Fibroblast of skin of right quadriceps (primary cell): ENCODE data around the gene PSD2.

Experiments
- DNase-seq: peaks from one replicate; pipeline ENCODE4 v3.0.0-alpha.2; 2013

Gene PSD2

DNA sequence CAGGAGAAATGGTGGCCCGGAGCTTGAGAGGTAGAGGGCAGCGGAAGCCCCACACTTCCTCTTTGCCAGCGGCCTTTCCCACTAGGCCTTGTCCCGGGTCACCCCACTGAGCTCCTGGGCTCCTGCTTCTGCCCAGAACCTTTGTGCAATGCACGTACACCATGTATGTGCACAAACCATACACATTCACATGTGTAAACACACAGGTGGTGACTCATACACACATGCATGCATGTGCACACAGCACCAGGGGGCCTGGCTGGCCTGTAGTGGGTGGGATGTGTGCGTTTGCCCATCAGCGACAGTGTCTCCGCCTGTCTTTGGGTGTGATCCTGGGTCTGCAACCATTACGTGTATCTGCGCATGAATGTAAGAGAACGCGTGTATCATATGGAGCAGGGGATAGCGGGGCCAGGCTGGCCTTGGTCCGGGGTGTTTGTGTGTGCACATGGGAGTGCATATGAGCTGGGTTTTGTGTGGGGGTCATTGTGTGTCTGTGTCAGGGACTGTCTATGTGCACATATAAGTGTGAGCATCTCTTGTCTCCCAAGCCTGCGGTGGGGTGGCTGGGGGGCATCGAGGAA, 43.7 kb downstream of the PSD2 start:
- no peak for DNase-seq

DNA sequence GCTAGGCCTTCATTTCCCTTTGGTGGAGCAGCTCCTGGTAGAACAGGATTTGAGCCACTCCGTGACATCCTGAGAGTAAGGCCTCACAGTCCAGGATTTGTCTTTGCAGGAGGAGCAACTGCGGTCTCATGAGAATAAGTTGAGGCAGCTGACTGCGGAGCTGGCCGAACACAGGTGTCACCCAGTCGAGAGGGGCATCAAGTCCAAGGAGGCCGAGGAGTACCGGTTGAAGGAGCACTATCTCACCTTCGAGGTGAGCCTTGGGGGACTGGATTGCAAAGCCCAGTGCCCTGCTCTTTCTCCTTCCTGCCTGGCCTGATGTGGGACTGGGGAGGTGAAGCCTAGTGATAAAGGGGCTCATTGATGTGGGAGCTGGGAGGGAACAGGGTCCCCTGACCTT, 44.3 kb downstream of the PSD2 start:
- DNase-seq: no peak

DNA sequence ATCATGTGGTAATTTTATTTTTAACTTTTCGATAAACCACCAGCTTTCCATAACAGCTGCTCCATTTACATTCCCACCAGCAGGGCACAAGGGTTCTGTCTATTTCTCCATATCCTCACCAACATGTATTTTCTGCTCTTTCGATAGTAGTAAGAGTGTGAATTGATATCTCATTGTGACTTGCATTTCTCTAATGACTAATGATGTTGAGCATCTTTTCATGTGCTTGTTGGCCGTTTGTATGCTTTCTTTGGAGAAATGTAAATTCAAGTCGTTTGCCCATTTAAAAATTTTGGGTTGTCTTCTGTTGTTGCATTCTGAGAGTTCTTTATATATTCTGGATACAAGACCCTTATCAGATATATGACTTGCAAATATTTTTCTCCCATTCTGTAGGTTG, 45.9 kb downstream of the PSD2 start:
- DNase-seq: no peak

- DNase-seq: no peak
Measured at GRCh38 chr5:139842321-139842720, 46.7 kb downstream of the PSD2 start.

DNA sequence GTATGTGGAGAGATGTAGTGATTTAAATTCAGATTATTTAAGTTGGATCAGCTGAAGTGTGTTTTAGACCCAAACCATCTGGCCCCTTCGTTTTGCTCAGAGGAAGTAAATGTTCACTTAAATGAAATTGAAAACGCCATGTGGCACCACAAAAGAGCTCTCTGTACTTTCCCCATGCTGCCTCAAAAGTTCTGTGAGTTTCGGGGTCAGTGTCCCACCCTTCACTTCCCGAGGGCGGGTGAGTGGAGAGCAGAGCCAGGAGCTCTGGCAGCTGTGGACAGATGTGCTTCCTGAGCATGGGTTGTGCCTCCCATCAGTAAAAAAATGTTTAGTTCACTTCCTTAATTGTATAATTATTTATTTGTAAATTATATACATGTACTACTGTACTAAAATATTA, 48.4 kb downstream of the PSD2 start:
- DNase-seq: no peak

- peak; percentile 57 for DNase-seq
Measured at GRCh38 chr5:139844472-139845145, 49.0 kb downstream of the PSD2 start.

- no peak for DNase-seq
Measured at GRCh38 chr5:139845846-139846681, 50.5 kb downstream of the PSD2 start.

DNA sequence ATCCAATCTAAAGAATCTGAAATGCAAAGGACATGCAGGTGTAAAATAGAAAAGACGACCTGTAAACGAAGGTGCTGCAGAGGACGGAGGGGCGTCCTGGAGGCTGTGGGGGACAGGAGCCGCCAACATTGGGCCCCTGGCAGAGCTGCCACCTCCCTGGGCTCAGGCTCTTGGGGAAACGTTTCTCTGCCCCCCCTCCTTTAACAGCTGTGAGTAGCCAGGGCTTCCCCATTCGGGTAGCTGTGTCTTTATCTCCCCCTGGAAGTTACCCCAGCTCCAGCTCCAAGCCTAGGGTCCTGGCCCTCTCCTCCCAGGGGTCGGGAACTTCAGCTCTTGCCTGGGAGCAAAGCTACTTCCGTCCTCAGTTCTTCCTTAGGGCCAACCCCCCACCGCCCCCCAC, 51.5 kb downstream of the PSD2 start:
- DNase-seq: no peak

- DNase-seq: peak; percentile 28
Measured at GRCh38 chr5:139847790-139848507, 52.3 kb downstream of the PSD2 start.

- no peak for DNase-seq
Measured at GRCh38 chr5:139848508-139849100, 53.0 kb downstream of the PSD2 start.

DNA sequence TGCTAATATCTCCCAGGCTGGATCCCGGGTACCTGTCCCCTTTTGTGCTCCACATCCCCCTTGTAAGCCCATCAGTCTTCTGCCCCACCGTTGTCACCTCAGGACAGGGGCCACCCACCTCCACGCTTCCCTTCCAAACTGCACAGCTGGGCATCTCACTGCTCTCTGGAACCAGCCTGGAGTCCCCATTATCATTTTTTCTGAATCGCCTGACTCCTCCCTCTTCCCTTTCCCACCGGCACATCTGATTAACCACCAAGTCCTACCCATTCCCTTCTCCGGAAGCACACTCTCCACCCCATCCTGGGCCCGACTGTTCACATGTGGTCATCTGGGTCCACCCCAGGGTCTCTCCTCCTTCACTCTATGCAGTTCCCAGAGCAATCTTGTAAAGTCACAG, 53.9 kb downstream of the PSD2 start:
- DNase-seq: no peak

DNA sequence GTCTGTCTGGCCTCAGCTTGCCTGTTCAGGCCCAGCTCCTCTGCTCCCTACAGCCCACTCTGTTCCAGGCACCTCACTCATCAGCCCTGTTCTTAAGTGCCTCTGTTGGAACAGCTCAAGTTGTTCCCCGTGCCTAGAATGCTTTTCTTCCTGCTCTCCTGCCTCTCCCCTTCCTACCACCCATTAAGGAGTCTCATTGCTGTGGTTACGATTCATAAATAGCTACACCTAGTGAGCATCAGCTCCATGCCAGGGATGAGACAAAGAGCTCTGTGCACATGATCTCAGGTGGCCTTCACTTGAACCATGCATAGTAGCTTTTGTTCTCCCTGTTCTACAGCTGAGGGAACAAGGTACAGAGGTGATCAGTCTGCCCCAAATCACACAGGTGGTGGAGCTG, 54.3 kb downstream of the PSD2 start:
- no peak for DNase-seq

DNA sequence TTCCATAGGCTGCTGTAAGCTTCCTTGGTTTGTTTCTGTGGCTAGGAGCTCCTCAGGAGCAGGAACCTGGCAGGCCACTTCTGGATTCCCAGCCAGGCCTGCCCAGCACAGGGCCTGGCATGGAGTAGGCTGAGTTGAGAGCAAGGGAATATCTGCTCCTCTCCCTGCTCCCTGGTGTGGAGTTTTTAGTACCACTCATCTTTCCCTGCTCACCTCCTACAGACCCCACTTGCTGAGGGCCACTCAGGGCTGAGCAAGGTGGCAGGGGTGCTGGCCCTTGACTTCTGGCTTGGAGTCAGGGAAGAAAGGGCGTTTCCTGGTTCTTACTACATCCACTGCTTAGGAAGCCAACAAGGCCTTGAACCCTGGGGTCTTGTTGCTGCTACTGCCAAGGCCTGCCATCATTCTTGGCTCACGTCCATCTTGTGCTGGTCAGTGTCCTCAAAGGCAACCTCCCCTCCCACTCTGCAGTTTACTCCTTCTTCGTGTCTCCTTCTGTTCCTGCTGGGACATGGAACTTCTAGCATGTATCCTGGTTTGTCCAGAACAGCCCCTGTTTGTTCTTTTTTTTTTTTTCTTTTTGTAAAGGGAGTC, 54.9 kb downstream of the PSD2 start:
- DNase-seq: no peak

DNA sequence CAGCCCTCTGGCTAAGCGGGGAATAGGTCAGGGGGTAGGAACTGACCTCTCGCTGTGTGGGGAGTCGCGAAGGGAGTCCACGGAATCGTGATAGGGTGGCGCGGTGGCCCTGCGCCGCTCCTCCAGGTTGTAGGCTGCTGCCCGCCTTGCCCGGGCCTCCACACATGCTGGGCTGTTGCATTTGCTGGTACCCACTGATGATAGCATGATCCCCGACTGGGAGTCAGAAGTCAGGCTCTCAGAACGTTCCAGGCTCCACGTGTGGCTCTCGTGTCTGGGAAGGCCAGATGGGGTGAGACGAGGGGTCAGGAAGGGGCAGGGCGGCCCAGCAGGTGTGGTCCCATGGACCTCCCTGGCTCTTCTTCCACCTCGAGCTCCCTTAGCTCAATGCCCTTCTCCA, 56.0 kb downstream of the PSD2 start:
- DNase-seq: no peak

DNA sequence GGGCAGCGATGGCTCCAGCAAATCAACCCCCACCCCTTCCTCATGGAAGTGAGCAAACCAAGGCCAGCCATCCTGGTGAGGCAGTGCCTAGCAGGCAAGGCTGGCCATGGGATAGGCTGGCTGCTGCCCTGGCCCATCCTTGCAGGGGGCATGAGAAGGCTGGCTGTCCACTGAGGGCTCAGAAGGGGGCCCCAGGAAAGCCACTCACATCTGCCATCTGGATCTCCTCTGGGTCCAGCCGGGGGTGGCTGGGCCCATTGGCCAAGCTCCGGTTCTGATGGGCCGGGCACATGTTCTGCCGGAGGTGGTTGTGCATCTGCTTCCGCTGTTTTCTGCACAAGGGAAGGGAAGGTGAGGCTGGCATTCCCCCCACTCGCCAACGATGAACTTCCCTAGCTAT, 57.1 kb downstream of the PSD2 start:
- no peak for DNase-seq

DNA sequence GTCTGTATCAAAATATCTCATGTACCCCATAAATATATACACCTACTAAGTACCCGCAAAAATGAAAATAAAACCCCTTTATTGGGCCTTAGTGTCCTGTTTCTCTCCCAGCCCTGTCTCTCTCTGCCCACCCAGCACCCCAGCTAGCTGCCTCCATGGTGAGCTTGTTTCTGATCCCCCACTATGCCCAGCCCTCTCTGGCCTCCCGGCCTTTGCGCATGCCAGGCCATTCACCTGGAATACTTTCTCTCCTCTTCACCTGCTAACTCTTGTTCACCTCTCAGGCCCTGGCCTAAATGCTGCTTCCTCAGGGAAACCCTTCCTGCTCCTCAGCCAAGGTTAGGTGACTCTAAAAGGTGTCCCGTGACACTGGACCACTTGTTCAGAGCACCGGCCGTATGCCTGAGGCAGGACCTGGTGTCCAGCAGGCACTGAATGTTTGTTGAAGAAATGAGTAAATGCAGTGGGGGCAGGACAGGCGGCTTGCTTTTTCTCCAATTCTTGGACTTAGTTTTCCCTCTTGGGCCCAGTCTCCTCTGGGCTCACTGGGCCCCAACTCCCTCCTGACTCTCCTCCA, 58.5 kb downstream of the PSD2 start:
- no peak for DNase-seq

- no peak for DNase-seq
Measured at GRCh38 chr5:139854953-139855352, 59.3 kb downstream of the PSD2 start.

- DNase-seq: no peak
Measured at GRCh38 chr5:139855451-139855850, 59.8 kb downstream of the PSD2 start.

GRCh38 chr5:139855946-139856540, 60.4 kb downstream of the PSD2 start:
- DNase-seq: no peak

DNA sequence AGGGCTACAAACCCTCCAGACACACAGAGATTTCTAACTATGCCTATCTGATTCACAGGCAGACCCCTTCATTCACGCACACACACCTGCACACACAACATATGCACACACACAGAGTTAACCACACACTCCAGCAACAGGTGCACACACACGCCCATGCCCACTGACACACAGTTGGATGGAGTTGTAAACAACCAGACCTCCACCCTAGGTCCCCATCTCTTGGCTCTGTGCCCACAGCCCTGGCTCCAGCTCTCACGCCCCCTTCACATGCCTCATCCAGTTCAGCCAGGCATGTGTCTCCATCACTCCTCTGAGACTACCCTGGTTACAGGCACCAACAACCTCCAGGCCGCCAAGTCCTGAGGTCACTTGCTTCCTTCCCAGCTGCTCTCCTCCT, 61.1 kb downstream of the PSD2 start:
- DNase-seq: no peak

DNA sequence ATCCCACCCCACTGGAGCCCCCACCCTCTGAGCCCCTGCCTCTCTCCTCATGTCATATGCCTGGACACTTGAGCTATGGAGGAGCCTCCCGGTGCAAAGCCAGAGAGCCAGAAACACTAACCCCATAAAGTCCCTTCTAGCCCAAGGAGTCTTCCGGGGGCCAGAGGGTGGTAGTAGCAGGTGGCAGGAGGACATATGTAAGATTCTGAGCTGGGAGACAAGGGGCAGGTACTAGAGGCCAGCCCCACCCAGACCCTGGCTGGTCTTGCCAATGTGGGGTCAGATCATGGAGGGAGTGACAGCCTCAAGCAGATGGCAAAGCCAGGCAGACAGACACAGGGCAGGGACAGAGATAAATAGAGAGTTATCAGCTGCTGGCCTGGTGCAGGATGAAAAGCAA, 63.4 kb downstream of the PSD2 start:
- no peak for DNase-seq
